MM.1S (cell line): ENCODE data around the gene KRTAP6-2.

Experiments
- CTCF ChIP-seq: fragments of 300-600 bp; sonication (generic); IDR thresholded peaks from 2 replicates; pipeline ENCODE4 v1.5.1; 2016; ENCODE audit warnings: antibody characterized with exemption, low read length, mixed read lengths
- EZH2 ChIP-seq: fragments of 300-600 bp; sonication (generic); optimal IDR thresholded peaks from 2 replicates; pipeline ENCODE3; 2017; ENCODE audit warnings: low read depth, mild to moderate bottlenecking, antibody characterized with exemption, low read length, mixed read lengths

- TF ChIP-seq CTCF: no peak
- TF ChIP-seq EZH2: no peak
Observed at GRCh38 chr21:30623362-30623761, 24.7 kb upstream of the KRTAP6-2 start.
